Lower lobe of right lung (tissue), 2 donors: ENCODE data around the gene PRKAR2A. TPM values are rescaled to one million over a fixed set of nuclear protein-coding genes. Genes with fewer than 3 reads are reported as not detected.

Experiments
- ATAC-seq, 2 donors: fragments of 200-7000 bp; cut with Tn5 transposase; one replicate each; pipeline ENCODE4 v1.9.1; 2020 to 2022; ENCODE audit warnings: mild to moderate bottlenecking in 2 of 2, moderate library complexity in 2 of 2
- DNase-seq: peaks from one replicate; pipeline ENCODE4 v3.0.0-alpha.2; 2020
- H3K27ac ChIP-seq: fragments of 200-600 bp; one replicate; pipeline ENCODE4 v1.8.0; 2022
- H3K27me3 ChIP-seq: fragments of 200-600 bp; one replicate; pipeline ENCODE4 v1.8.0; 2022; ENCODE audit warnings: low read depth
- H3K36me3 ChIP-seq: fragments of 200-600 bp; one replicate; pipeline ENCODE4 v1.8.0; 2022; ENCODE audit warnings: mild to moderate bottlenecking
- H3K4me1 ChIP-seq: fragments of 200-600 bp; one replicate; pipeline ENCODE4 v1.8.0; 2022
- H3K4me3 ChIP-seq: fragments of 200-600 bp; one replicate; pipeline ENCODE4 v1.8.0; 2022; ENCODE audit warnings: mild to moderate bottlenecking
- H3K9me3 ChIP-seq: fragments of 200-600 bp; one replicate; pipeline ENCODE4 v1.8.0; 2022
- CTCF ChIP-seq: fragments of 200-600 bp; IDR thresholded peaks from one replicate; pipeline ENCODE4 v1.8.0; 2022; ENCODE audit warnings: antibody characterized with exemption, mild to moderate bottlenecking
- intact Hi-C: fragments of 100-400 bp; cut with DNase I; formaldehyde crosslinking; loops from one replicate; pipeline ENCODE4 v1.11.0; 2022
- total RNA-seq: library from RNA; stranded (reverse); fragmentation: NEBNext Ultra II Directional; extraction: Animal tissue kit (Norgen Biotek cat#: 25700); gene quantifications from one replicate; pipeline ENCODE4 v1.2.1, GENCODE V29; 2021
- donor health status: DM: no; HTN: yes; CAD: no; lungs with severe emphysema.

Gene PRKAR2A
- total RNA-seq, 1 donor from 2014 or later = 45.5 TPM

- H3K9me3 ChIP-seq = no peaks in the 10 kb centered on the region
- no peak for TF ChIP-seq CTCF
- H3K4me3 ChIP-seq = no peak overlapping the region
- intact Hi-C loops = no loop called here
- H3K4me1 ChIP-seq = peaks cover 30% of the 10 kb centered on the region
- peaks cover 34% of the 10 kb centered on the region for H3K36me3 ChIP-seq
- DNase-seq (no peak), ATAC-seq (no peak)
- no peak overlapping the region for H3K27ac ChIP-seq
- no peaks in the 10 kb centered on the region for H3K27me3 ChIP-seq
Observed at GRCh38 chr3:48702320-48702920, 145.3 kb downstream of the PRKAR2A start.

GRCh38 chr3:48700731-48701405, 146.8 kb downstream of the PRKAR2A start:
- DNase-seq (no peak), ATAC-seq (no peak)
- Histone ChIP-seq H3K4me1 (peaks cover 40% of the 10 kb centered on the region), H3K27ac (no peak overlapping the region), H3K36me3 (peaks cover 30% of the 10 kb centered on the region), H3K27me3 (no peaks in the 10 kb centered on the region), H3K9me3 (no peaks in the 10 kb centered on the region), H3K4me3 (no peak overlapping the region)
- intact Hi-C loops = no loop called here
- TF ChIP-seq CTCF = no peak

GRCh38 chr3:48698891-48699290, 148.8 kb downstream of the PRKAR2A start:
- peaks cover 42% of the 10 kb centered on the region for H3K36me3 ChIP-seq
- no peak for DNase-seq
- H3K27me3 ChIP-seq = no peaks in the 10 kb centered on the region
- no peak overlapping the region for H3K27ac ChIP-seq
- H3K4me1 ChIP-seq = peaks cover 54% of the 10 kb centered on the region
- ATAC-seq = peak in 1 of 2 donors; percentile 10
- H3K4me3 ChIP-seq = no peak overlapping the region
- TF ChIP-seq CTCF = no peak
- no peaks in the 10 kb centered on the region for H3K9me3 ChIP-seq
- intact Hi-C loops = no loop called here

- H3K4me3 ChIP-seq = no peak overlapping the region
- no peaks in the 10 kb centered on the region for H3K9me3 ChIP-seq
- peaks cover 52% of the 10 kb centered on the region for H3K36me3 ChIP-seq
- peaks cover 51% of the 10 kb centered on the region for H3K4me1 ChIP-seq
- no peak overlapping the region for H3K27ac ChIP-seq
- TF ChIP-seq CTCF = no peak
- DNase-seq (no peak), ATAC-seq (no peak)
- no peaks in the 10 kb centered on the region for H3K27me3 ChIP-seq
- intact Hi-C loops = no loop called here
Observed at GRCh38 chr3:48697952-48698351, 149.7 kb downstream of the PRKAR2A start.

GRCh38 chr3:48696601-48697000, 151.1 kb downstream of the PRKAR2A start:
- H3K36me3 ChIP-seq = peaks cover 65% of the 10 kb centered on the region
- H3K4me1 ChIP-seq = peaks cover 51% of the 10 kb centered on the region
- no peak overlapping the region for H3K4me3 ChIP-seq
- no peak overlapping the region for H3K27ac ChIP-seq
- no peaks in the 10 kb centered on the region for H3K9me3 ChIP-seq
- no peaks in the 10 kb centered on the region for H3K27me3 ChIP-seq
- no peak for ATAC-seq
- intact Hi-C loops = no loop called here
- no peak for TF ChIP-seq CTCF
- DNase-seq = no peak

Other genes with a start within 250 kb of the PRKAR2A start
- 121 TPM for gene UQCRC1, start 238.2 kb downstream of the PRKAR2A start, total RNA-seq
- gene TMEM89, start 226.1 kb downstream of the PRKAR2A start, total RNA-seq = not detected
- 20.8 TPM for gene SLC26A6, start 212.4 kb downstream of the PRKAR2A start, total RNA-seq
- 1.0 TPM for gene CELSR3, start 185.0 kb downstream of the PRKAR2A start, total RNA-seq
- 20.7 TPM for gene NCKIPSD, start 162.0 kb downstream of the PRKAR2A start, total RNA-seq
- gene IP6K2, start 130.7 kb downstream of the PRKAR2A start, total RNA-seq = 56.3 TPM
- gene SLC25A20, start 51.0 kb upstream of the PRKAR2A start, total RNA-seq = 29.0 TPM
- gene ARIH2, start 71.0 kb upstream of the PRKAR2A start, total RNA-seq = 87.4 TPM
- gene P4HTM, start 142.4 kb upstream of the PRKAR2A start, total RNA-seq = 44.0 TPM
- gene WDR6, start 159.5 kb upstream of the PRKAR2A start, total RNA-seq = 157 TPM
- gene DALRD3, start 170.7 kb upstream of the PRKAR2A start, total RNA-seq = 28.1 TPM
- gene NDUFAF3, start 174.2 kb upstream of the PRKAR2A start, total RNA-seq = 85.6 TPM
- 112 TPM for gene IMPDH2, start 181.5 kb upstream of the PRKAR2A start, total RNA-seq
- 85.4 TPM for gene QRICH1, start 246.2 kb upstream of the PRKAR2A start, total RNA-seq